Muscle of arm (tissue), 14 donors: ENCODE data around the gene CRIP1. TPM values are rescaled to one million over a fixed set of nuclear protein-coding genes. Genes with fewer than 3 reads are reported as not detected.

Experiments
- DNase-seq: peaks from one replicate; pipeline ENCODE4 v3.0.0-alpha.2; 2013
- long read RNA-seq, 11 donors: transcript quantifications; one replicate each; lab custom pipeline, GENCODE V29; 2026
- polyA plus RNA-seq, 12 donors: library from polyadenylated mRNA; unstranded; fragments of 120-200 nt; gene quantifications; one replicate each; pipeline ENCODE4 v1.2.1, GENCODE V29; 2013; ENCODE audit not compliant: insufficient read length in 12 of 12

The CRIP1 gene
- 10 to 100 TPM in 11 of 12 donors, not detected in 1; 23.4 to 90.6 (median 40.0) TPM for polyA plus RNA-seq
- long read RNA-seq, donor 1, transcript CRIP1-205 (4 exons, 638 nt) = minor isoform, 11 of 130 reads
- long read RNA-seq, donor 1, transcript CRIP1-206 (3 exons, 2,241 nt) = minor isoform, 5 of 130 reads
- long read RNA-seq, donor 1, transcript CRIP1-201 (5 exons, 1,311 nt) = major isoform, 109 of 130 reads
- long read RNA-seq, donor 1, partial matches to known transcripts = 0 of 130 reads
- long read RNA-seq, donor 1, other reads (novel, unspliced or antisense) = 0 of 130 reads
- long read RNA-seq, donor 2, transcript CRIP1-201 (5 exons, 1,311 nt) = major isoform, 41 of 53 reads
- long read RNA-seq, donor 2, transcript CRIP1-205 (4 exons, 638 nt) = minor isoform, 8 of 53 reads
- long read RNA-seq, donor 2, partial matches to known transcripts = 0 of 53 reads
- long read RNA-seq, donor 2, other reads (novel, unspliced or antisense) = 0 of 53 reads
- long read RNA-seq, donor 3, transcript CRIP1-201 (5 exons, 1,311 nt) = major isoform, 11 of 14 reads
- long read RNA-seq, donor 3, partial matches to known transcripts = 0 of 14 reads
- long read RNA-seq, donor 3, other reads (novel, unspliced or antisense) = 0 of 14 reads
- long read RNA-seq, donor 4, transcript CRIP1-201 (5 exons, 1,311 nt) = major isoform, 16 of 21 reads
- long read RNA-seq, donor 4, partial matches to known transcripts = 0 of 21 reads
- long read RNA-seq, donor 4, other reads (novel, unspliced or antisense) = 0 of 21 reads
- long read RNA-seq, donor 5, transcript CRIP1-201 (5 exons, 1,311 nt) = major isoform, 20 of 24 reads
- long read RNA-seq, donor 5, partial matches to known transcripts = 0 of 24 reads
- long read RNA-seq, donor 5, other reads (novel, unspliced or antisense) = 0 of 24 reads
- long read RNA-seq, donor 6, transcript CRIP1-201 (5 exons, 1,311 nt) = major isoform, 34 of 46 reads
- long read RNA-seq, donor 6, transcript CRIP1-206 (3 exons, 2,241 nt) = minor isoform, 5 of 46 reads
- long read RNA-seq, donor 6, partial matches to known transcripts = 0 of 46 reads
- long read RNA-seq, donor 6, other reads (novel, unspliced or antisense) = 0 of 46 reads
- long read RNA-seq, donor 7, transcript CRIP1-201 (5 exons, 1,311 nt) = major isoform, 21 of 24 reads
- long read RNA-seq, donor 7, partial matches to known transcripts = 0 of 24 reads
- long read RNA-seq, donor 7, other reads (novel, unspliced or antisense) = 0 of 24 reads
- long read RNA-seq, donor 8, transcript CRIP1-201 (5 exons, 1,311 nt) = major isoform, 40 of 46 reads
- long read RNA-seq, donor 8, partial matches to known transcripts = 0 of 46 reads
- long read RNA-seq, donor 8, other reads (novel, unspliced or antisense) = 0 of 46 reads
- long read RNA-seq, donor 9, transcript CRIP1-205 (4 exons, 638 nt) = minor isoform, 9 of 61 reads
- long read RNA-seq, donor 9, transcript CRIP1-201 (5 exons, 1,311 nt) = major isoform, 49 of 61 reads
- long read RNA-seq, donor 9, partial matches to known transcripts = 0 of 61 reads
- long read RNA-seq, donor 9, other reads (novel, unspliced or antisense) = 0 of 61 reads
- long read RNA-seq, donor 10, transcript CRIP1-201 (5 exons, 1,311 nt) = major isoform, 14 of 20 reads
- long read RNA-seq, donor 10, partial matches to known transcripts = 0 of 20 reads
- long read RNA-seq, donor 10, other reads (novel, unspliced or antisense) = 0 of 20 reads
- long read RNA-seq, donor 11, transcript CRIP1-201 (5 exons, 1,311 nt) = major isoform, 78 of 86 reads
- long read RNA-seq, donor 11, transcript CRIP1-206 (3 exons, 2,241 nt) = minor isoform, 5 of 86 reads
- long read RNA-seq, donor 11, partial matches to known transcripts = 0 of 86 reads
- long read RNA-seq, donor 11, other reads (novel, unspliced or antisense) = 0 of 86 reads

DNA sequence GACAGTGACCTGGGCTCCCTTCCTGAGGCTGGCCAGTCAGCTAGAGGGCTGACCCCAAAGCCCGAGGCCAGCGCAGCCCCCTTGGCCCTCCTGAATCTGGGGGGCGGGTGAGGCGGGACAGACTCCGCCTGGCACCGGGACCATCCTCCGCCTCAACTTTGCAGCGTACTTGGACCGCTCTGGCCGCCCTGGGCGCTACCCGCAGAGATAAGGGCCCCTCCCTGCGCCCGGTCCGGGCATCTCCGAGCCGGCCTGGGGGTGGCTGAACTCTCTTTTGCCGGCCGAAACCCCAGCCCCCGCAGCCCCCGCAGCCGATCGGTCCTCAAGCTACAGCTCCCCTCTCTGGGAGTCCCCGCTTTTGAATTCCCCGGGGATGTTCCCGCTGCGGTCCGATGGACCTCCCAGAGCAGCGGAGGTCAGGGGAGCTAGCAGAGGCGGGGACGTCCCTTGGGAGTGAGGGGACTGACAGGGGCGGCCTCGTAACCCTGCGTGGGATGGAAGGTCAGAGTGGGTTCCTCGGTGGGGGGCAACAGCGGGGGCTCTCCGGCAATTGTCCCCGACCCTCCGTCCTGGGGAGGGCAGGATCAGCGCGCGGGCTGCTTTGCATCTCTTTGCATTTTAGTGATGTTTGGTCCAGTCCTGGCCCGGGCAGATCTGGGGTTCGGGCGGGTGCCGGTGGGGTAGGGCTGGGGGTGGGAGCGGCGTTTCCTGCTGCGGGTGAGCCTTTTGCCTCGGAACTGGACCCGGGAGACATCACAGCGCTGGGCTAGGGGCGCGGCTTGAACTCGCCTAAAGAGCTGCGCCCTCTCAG, at the start of gene CRIP1:
CRIP1 (plus strand) TSS at position 724 of the 811 bp plus-strand sequence. CDS start 374 bp downstream, outside the sequence.
- DNase-seq = no peak

- DNase-seq = no peak
These were observed 49.6 kb upstream of the CRIP1 start for GRCh38 chr14:105436891-105437722.

DNA sequence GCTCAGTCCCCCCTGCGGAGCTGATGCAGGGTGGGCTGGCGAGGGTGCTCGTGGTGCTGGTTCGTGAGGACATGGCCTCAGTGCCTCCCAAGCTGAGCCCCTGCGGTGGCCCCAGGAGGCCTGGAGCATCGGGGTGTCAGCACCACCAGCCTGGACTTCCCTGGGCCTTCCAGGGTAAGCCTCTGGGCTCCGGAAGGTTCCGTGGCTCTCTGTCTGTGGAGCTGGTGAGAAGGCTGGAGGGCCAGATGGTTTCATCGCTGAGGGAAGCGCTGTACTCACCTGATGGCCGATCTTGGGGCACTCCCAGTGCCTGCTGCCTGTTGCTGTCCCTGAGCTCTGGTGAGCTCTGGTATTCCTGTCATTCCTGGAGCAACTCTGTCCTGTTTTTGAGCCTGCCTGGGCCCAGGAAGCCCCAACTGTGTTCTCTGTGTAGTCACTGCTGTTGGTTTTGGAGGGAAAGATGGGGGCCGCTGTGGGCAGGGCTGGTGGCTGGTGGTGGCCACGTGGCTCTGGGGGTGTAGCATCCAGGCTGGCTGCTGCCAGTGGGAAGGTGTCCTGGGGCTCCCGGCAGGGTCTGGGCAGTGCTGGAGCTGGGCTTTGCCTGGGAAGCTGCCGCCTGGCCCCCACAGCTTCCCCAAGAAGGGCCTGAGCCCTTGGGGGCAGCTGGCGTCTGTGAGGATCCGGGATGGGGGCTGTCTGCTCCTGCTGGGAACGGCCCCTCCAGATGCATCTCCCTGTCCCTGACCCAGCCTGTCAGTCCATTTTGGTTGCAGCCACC, 48.8 kb upstream of the CRIP1 start:
- DNase-seq = no peak

GRCh38 chr14:105439179-105439578, 47.5 kb upstream of the CRIP1 start:
- DNase-seq = no peak

GRCh38 chr14:105439710-105440553, 46.8 kb upstream of the CRIP1 start:
- DNase-seq = no peak

DNA sequence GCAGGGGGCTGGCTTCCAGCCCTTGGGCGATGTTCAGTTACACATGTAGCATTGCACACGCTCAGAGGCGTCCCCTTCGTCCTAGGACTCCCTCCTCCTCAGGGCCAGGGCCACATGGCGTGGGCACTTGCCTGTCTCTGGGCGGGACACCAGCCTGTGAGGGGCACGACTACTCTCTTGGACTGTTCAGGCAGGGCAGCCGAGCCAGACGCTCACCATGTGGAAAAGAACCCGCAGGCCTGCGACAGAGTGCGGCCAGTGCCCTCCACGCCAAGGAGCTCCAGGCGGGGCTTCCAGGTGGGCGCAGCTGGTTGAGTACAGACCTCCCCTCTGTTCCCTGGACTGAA, 46.2 kb upstream of the CRIP1 start:
- DNase-seq = no peak

DNA sequence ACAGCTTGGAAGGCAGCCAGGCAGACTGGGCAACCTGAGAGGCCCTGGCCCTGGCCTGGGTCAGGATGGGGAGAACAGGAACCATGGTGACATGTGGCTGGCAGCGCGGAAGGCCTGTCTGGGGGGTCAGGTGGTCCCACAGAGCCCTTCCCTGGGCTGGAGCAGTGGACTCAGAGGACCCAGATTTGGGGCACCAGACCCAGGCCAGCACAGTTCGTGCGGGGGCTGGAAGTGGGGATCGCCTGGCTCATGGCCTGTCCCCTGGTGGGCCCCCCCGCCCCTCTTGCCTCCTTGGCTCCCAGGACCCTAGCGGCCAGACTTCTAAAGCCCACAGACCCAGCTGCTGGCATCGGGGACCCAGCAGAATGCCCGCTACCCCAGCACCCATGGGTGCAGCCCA, 45.7 kb upstream of the CRIP1 start:
- no peak for DNase-seq

DNA sequence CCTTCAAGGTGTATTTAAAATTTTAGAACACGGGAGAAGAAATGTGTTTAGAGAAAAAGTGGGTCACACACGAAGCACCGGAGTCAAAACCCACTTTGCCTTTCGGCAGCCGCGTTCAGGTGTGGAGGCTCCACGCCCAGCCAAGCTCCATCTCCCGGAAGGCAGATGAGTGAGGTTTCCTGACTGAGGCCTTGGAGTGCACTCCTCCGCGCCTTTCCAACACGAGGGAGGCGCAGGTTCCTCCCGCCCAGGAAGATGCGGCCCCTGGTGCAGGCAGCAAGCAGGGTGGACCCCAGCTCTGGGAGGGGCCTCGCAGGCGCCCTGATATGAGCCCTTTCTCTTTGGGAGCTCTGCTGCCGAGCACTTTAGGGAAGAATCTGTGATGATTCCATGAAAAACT, 44.6 kb upstream of the CRIP1 start:
- DNase-seq = no peak

GRCh38 chr14:105442834-105443233, 43.9 kb upstream of the CRIP1 start:
- DNase-seq = no peak

- no peak for DNase-seq
These were observed 41.8 kb upstream of the CRIP1 start for GRCh38 chr14:105444859-105445258.

DNA sequence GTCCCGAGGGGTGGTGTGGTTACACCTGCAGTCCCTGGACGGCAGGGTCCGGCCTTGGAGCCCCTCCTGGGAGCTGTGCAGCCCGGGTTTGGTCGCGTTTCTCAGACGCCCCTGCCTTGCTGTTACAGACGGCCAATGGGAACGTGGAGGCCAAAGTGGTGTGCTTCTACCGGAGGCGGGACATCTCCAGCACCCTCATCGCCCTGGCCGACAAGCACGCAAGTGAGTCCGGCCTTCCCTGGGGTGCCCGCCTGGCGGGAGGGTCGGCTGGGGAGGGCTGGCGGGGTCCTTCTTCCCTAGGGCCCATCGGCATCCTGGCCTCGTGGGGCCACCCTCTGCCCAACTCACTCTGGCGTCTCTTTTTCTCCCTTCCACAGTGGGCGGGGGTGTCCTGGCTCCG, 41.4 kb upstream of the CRIP1 start:
- no peak for DNase-seq

DNA sequence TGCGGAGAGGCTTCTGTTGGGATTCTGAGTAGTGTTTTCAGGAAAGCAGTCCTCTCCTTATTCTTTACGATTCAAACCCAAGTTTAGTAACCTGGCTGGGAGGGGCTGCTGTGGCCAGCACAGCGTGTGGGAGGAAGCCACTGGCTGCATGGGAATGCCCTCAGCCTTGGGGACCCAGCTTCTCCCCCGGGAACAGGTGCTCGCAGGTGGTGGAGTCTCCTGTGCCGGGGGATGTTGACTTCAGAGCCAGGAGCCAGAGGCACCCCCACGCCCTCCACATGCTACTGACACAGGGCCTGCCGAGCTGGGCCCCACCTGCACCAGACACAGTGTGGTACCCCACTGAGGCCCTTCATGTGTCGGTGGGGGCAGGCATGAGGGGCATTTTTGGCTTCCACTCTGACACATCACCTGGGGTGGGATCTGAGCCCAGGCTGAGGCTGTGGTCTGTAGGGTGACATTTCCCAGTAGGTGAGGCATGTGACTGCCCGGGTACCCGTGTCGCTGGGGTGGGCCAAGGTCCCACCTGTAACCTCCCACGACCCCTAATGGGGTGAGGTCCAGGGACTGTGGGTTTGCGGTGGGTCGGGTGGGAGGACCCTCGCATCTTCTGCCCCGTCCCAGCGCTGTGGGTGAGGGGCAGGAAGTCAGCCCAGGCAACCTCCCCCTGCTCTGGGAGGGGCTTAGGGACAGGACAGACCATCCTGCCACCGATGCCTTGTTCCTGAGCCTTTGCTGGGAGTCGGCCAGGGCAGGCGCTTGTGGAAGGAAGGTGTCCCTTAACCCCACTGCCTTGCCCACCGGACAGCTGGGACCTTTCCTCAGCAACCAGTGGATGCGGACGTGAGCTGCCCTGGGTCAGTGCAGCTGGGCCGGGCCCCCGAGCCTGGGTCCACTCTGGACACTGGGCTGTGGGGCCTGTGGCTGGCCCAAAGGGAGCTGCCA, 40.5 kb upstream of the CRIP1 start:
- DNase-seq = no peak

DNA sequence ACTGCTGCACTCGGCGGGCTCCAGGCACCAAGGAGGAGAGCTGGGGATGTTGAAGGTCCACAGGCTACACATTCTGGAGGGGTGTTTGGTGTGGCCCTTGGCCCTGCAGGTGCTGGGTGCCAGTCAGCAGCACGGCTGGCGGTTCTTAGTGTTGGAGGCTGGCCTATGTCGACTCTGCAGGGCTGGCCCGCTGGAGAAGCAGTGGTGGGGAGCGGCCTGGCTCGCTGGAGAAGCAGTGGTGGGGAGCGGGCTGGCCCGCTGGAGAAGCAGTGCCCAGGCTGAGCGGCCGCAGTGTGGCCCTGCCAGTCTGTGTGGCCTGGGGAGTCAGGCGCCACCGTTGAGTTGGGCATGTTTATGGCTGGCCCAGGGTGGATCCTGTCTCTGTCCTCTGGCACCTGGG, 39.7 kb upstream of the CRIP1 start:
- DNase-seq = no peak

DNA sequence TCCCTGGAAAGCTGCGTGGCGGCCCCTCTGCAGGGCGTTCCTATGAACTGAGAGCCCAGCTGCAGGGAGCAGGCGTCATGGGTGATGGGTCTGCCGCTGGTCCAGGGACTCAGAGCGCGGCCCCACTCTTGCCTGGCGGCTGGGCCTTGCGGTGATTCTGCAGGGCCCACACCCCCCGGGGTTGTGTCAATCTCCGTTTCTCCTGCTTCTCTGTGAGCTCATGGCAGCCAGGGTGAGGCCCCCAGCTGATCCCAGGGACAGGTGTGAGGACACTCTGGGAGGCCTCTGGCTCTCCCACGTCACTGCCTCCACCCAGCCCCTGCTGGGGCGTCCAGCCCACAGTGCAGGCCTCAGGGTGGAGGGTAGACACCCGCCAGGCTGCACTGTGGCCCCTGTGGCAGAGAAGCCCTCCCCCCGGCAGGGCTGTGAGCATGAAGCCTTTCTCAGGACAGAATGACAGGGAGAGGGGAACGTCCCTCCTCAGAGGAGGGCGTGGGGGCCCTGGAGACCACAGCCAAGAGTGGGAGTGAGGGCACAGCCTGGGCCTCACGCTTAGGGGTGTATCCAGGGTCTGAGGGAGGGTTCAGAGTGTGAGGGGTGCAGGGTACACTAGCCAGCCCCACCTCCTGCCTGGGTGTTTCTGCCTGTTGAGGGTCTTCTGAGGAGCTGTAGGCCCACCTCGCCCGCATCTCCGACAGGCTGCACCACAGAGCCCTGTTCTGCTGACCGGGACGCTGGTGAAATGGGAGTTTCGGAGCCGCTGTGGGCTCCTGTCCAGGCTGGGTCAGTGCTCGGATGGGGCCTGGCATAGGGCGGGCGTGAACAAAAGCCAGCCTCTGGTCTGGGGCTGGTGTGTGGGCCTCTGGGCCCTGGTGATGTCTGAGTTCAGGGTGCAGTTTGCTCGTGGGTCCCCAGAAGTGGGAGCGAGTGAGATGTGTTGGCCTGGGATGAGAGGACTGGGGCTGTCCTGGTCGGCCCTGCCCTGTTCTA, 38.7 kb upstream of the CRIP1 start:
- no peak for DNase-seq

GRCh38 chr14:105448706-105449111, 38.0 kb upstream of the CRIP1 start:
- peak; percentile 67 for DNase-seq
